Measurements from ENCODE around the gene ZNF81. TPM values are rescaled to one million over a fixed set of nuclear protein-coding genes. Genes with fewer than 3 reads are reported as not detected.

The ZNF81 gene
- total RNA-seq, 1 experiment from 2014 or later, result 4.8 TPM

DNA sequence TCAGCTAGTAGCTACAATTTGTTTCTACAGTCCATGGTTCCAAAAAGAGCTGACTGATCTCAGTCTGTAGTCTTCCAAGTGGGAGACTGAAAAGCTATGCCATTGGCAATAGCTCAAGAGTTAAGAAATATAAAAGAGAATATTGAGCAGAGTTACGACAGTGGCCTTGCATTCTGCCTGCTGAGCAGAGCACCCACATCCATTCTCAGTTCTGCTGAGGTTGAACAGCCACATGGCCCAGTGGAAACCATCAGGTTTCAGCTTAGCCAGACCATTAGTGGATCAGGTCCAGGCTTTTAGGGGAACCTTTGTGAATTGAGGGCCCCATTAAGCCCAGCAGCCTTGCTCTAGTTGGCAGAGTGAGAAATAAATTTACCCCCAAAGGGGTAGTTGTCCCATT, 28.1 kb downstream of the ZNF81 start:
- Histone ChIP-seq H3K9ac (ENCODE audit: low read length) (no peak overlapping the region), H3K36me3 (ENCODE audit: control insufficient read depth in 1 of 2, insufficient read depth in 2 of 2, low read length in 2 of 2) (no peaks in the 10 kb centered on the region), H2AFZ (ENCODE audit: low read depth, low read length, poor library complexity, severe bottlenecking) (no peak overlapping the region), H4K20me1 (ENCODE audit: insufficient read depth) (no peaks in the 10 kb centered on the region), H3K9me2 (ENCODE audit: insufficient read depth) (no peaks in the 10 kb centered on the region), H3K4me3 (replicated peaks in 1 of 2; ENCODE audit: low read depth in 1 of 2, low read length in 2 of 2) (no peak overlapping the region), H3K79me2 (ENCODE audit: insufficient read depth, low read length) (no peaks in the 10 kb centered on the region), H3K4me1 (ENCODE audit: control insufficient read depth in 1 of 2, insufficient read depth in 2 of 2, low read length in 2 of 2) (peaks cover 0 to 7% of the 10 kb centered on the region in 2 experiments; a peak in 1 of 4 replicates), H3K4me2 (ENCODE audit: low read length) (no peak overlapping the region), H3K9me3 (ENCODE audit: control insufficient read depth in 1 of 2, insufficient read depth in 1 of 2, low read depth in 1 of 2, low read length in 2 of 2) (no peaks in the 10 kb centered on the region), H3K27me3 (ENCODE audit: insufficient read depth, low read length) (no peaks in the 10 kb centered on the region), H3K27ac (ENCODE audit: low read depth, low read length) (no peak overlapping the region)
- no TSS peak for BruUV-seq (replicated peaks)
- intact Hi-C loops (cut with micrococcal nuclease), result no loop called here
- POLR2A ChIA-PET, result no interaction called here
- no peak for ATAC-seq
- CTCF ChIA-PET, result no interaction called here
- RAD21 ChIA-PET (ENCODE audit: low non-redundant PET in 1 of 2, low total read pairs in 2 of 2, uncharacterized antibody in 2 of 2, unreplicated experiment in 2 of 2), result no interaction called here
- TF ChIP-seq CBX3 (IDR thresholded peaks at IDR 0.05; ENCODE audit: low read depth) (no peak), EGR1 (IDR thresholded peaks at IDR 0.05; ENCODE audit: low read depth) (no peak), EZH2phosphoT487 (IDR thresholded peaks at IDR 0.05; ENCODE audit: borderline replicate concordance) (no peak), YY1 (IDR thresholded peaks at IDR 0.05; ENCODE audit: extremely low read depth, insufficient replicate concordance, low read depth, low read length) (no peak), SRF (IDR thresholded peaks at IDR 0.05; ENCODE audit: low read depth) (no peak), TCF7L2 (IDR thresholded peaks at IDR 0.05; ENCODE audit: borderline replicate concordance, extremely low read depth, insufficient read depth, insufficient read length) (no peak), POLR2A (IDR thresholded peaks at IDR 0.05; ENCODE audit: borderline replicate concordance, extremely low read depth, insufficient read depth, insufficient read length) (no peak), FOSL1 (IDR thresholded peaks at IDR 0.05; ENCODE audit: low read depth) (no peak), RAD21 (IDR thresholded peaks at IDR 0.05; ENCODE audit: low read depth) (no peak), ZNF274 (IDR thresholded peaks at IDR 0.05; ENCODE audit: low read depth, low read length) (no peak), CEBPB (IDR thresholded peaks at IDR 0.05; ENCODE audit: low read depth) (no peak), ZFX (IDR thresholded peaks at IDR 0.05) (no peak)
- TF ChIP-seq, protein P1, sequence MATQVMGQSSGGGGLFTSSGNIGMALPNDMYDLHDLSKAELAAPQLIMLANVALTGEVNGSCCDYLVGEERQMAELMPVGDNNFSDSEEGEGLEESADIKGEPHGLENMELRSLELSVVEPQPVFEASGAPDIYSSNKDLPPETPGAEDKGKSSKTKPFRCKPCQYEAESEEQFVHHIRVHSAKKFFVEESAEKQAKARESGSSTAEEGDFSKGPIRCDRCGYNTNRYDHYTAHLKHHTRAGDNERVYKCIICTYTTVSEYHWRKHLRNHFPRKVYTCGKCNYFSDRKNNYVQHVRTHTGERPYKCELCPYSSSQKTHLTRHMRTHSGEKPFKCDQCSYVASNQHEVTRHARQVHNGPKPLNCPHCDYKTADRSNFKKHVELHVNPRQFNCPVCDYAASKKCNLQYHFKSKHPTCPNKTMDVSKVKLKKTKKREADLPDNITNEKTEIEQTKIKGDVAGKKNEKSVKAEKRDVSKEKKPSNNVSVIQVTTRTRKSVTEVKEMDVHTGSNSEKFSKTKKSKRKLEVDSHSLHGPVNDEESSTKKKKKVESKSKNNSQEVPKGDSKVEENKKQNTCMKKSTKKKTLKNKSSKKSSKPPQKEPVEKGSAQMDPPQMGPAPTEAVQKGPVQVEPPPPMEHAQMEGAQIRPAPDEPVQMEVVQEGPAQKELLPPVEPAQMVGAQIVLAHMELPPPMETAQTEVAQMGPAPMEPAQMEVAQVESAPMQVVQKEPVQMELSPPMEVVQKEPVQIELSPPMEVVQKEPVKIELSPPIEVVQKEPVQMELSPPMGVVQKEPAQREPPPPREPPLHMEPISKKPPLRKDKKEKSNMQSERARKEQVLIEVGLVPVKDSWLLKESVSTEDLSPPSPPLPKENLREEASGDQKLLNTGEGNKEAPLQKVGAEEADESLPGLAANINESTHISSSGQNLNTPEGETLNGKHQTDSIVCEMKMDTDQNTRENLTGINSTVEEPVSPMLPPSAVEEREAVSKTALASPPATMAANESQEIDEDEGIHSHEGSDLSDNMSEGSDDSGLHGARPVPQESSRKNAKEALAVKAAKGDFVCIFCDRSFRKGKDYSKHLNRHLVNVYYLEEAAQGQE (IDR thresholded peaks at IDR 0.05; ENCODE audit: low read depth), result no peak
- TF ChIP-seq, protein P2, sequence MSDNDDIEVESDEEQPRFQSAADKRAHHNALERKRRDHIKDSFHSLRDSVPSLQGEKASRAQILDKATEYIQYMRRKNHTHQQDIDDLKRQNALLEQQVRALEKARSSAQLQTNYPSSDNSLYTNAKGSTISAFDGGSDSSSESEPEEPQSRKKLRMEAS (IDR thresholded peaks at IDR 0.05), result no peak
- TF ChIP-seq, protein P3, sequence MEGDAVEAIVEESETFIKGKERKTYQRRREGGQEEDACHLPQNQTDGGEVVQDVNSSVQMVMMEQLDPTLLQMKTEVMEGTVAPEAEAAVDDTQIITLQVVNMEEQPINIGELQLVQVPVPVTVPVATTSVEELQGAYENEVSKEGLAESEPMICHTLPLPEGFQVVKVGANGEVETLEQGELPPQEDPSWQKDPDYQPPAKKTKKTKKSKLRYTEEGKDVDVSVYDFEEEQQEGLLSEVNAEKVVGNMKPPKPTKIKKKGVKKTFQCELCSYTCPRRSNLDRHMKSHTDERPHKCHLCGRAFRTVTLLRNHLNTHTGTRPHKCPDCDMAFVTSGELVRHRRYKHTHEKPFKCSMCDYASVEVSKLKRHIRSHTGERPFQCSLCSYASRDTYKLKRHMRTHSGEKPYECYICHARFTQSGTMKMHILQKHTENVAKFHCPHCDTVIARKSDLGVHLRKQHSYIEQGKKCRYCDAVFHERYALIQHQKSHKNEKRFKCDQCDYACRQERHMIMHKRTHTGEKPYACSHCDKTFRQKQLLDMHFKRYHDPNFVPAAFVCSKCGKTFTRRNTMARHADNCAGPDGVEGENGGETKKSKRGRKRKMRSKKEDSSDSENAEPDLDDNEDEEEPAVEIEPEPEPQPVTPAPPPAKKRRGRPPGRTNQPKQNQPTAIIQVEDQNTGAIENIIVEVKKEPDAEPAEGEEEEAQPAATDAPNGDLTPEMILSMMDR (IDR thresholded peaks at IDR 0.05 in 2 of 3, conservative IDR thresholded peaks at IDR 0.05 in 1 of 3; ENCODE audit: borderline replicate concordance in 1 of 3, insufficient read depth in 1 of 3, low read depth in 2 of 3, low read length in 2 of 3), result no peak
- TF ChIP-seq, protein P4, sequence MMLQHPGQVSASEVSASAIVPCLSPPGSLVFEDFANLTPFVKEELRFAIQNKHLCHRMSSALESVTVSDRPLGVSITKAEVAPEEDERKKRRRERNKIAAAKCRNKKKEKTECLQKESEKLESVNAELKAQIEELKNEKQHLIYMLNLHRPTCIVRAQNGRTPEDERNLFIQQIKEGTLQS (IDR thresholded peaks at IDR 0.05), result no peak
- DNase-seq (ENCODE audit: low read depth, low spot score), result no peak

All from HCT116 (cell line).